ENCODE data around the gene KRTCAP2. TPM values are rescaled to one million over a fixed set of nuclear protein-coding genes. Genes with fewer than 3 reads are reported as not detected.

The KRTCAP2 gene
- total RNA-seq, 4 donors from 2014 or later = 102 to 167 (median 146) TPM

DNA sequence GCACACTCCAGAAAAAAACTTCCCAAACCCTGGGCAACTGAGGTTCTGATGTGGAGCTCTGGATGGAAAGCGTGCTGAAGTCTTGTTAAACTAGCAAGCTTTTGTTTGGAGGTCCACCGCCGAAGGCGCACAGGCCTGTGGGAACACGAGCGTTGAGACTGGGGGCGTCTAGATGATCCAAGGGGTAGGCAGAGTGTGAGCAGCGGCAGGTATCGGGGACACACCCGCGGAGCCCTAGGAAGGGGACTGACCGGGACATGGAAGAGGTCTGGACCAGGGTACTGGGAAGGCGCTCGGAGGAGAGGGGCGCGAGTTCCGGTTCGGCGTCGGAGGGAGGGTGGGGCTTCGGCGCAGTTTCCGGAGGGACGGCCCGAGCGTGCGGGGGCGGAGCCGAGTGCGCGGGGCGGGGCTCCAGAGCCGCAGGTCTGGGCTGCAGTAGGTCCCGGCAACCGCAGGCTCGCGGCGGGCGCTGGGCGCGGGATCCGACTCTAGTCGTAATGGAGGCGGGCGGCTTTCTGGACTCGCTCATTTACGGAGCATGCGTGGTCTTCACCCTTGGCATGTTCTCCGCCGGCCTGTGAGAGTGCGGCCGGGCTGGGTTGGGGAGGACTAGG lies 37.6 kb downstream of the KRTCAP2 start, which contains the start of gene SLC50A1:
Gene SLC50A1 (plus strand): TSS at position 438 of the 614 bp plus-strand sequence. CDS start 60 bp downstream, at position 498.
- Histone ChIP-seq H3K27ac (peak within 1 kb of the TSS; percentile 96 to 100 (median 98)), H3K4me3 (peak within 1 kb of the TSS; percentile 53 to 84 (median 69)), H3K4me1 (peaks cover 4 to 83% (median 25%) of the 10 kb centered on the region in 4 donors), H3K27me3 (no peaks in the 10 kb centered on the region), H3K9me3 (no peaks in the 10 kb centered on the region), H3K36me3 (peaks cover 0 to 41% (median 0%) of the 10 kb centered on the region in 3 donors)
- 0 to 1% methylated on average over 25 to 26 of the region's 52 CpGs for whole genome bisulfite sequencing, 2 donors
- DNase-seq (ENCODE audit: low spot score in 2 of 2) = peak; percentile 80 to 83
- TF ChIP-seq, protein P1, sequence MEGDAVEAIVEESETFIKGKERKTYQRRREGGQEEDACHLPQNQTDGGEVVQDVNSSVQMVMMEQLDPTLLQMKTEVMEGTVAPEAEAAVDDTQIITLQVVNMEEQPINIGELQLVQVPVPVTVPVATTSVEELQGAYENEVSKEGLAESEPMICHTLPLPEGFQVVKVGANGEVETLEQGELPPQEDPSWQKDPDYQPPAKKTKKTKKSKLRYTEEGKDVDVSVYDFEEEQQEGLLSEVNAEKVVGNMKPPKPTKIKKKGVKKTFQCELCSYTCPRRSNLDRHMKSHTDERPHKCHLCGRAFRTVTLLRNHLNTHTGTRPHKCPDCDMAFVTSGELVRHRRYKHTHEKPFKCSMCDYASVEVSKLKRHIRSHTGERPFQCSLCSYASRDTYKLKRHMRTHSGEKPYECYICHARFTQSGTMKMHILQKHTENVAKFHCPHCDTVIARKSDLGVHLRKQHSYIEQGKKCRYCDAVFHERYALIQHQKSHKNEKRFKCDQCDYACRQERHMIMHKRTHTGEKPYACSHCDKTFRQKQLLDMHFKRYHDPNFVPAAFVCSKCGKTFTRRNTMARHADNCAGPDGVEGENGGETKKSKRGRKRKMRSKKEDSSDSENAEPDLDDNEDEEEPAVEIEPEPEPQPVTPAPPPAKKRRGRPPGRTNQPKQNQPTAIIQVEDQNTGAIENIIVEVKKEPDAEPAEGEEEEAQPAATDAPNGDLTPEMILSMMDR (IDR thresholded peaks at IDR 0.05) = peak; percentile 13 to 85 (median 33)
- TF ChIP-seq EP300 (IDR thresholded peaks at IDR 0.05) (peak; percentile 70 to 94), POLR2A (IDR thresholded peaks at IDR 0.05) (peak; percentile 87 to 94)

DNA sequence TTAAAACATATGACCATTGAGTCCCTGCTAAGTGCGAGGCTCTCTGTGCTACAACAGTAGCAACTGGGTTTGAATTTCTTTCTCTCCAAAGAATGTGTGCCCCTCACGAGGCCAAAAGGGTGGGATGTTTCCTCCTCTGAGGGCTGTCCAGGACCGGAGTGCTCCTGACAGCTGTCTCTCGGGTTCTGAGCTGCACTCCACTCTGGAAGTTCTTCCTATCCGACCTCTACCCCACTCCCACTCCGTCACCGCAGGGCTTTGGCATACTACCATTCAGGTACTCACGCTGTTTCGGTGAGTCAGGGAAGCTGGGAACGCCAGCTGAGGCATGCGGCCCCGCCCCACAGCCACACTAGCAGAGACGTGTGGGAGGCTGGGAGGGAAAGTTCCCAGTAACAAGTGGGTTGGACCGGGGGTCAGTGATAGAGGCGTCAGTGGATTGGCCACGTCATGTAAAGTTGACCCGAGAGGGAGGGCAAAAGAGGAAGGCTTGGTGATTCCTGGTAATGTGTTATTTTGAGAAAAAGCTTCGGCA lies 38.2 kb downstream of the KRTCAP2 start:
- peak; percentile 67 to 79 for DNase-seq (ENCODE audit: low spot score in 2 of 2)
- H3K4me3 ChIP-seq = peak overlapping the region; percentile 53 to 84 (median 69)
- H3K36me3 ChIP-seq = peaks cover 0 to 41% (median 0%) of the 10 kb centered on the region in 3 donors
- TF ChIP-seq POLR2A (IDR thresholded peaks at IDR 0.05) = peak in 1 of 2 donors; percentile 6
- TF ChIP-seq, protein P1 (IDR thresholded peaks at IDR 0.05) = no peak
- peak; percentile 4 to 35 for TF ChIP-seq EP300 (IDR thresholded peaks at IDR 0.05)
- no peaks in the 10 kb centered on the region for H3K9me3 ChIP-seq
- peaks cover 4 to 88% (median 27%) of the 10 kb centered on the region in 4 donors for H3K4me1 ChIP-seq
- H3K27me3 ChIP-seq = no peaks in the 10 kb centered on the region
- peak overlapping the region; percentile 96 to 100 (median 98) for H3K27ac ChIP-seq
- WGBS, 2 donors = 1 to 4% methylated on average over 18 of the region's 18 CpGs

DNA sequence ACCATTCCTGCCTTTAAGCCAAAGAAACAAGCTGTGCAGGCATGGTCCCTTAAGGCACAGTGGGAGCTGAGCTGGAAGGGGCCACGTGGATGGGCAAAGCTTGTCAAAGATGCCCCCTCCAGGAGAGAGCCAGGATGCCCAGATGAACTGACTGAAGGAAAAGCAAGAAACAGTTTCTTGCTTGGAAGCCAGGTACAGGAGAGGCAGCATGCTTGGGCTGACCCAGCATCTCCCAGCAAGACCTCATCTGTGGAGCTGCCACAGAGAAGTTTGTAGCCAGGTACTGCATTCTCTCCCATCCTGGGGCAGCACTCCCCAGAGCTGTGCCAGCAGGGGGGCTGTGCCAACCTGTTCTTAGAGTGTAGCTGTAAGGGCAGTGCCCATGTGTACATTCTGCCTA lies 38.8 kb downstream of the KRTCAP2 start:
- no peaks in the 10 kb centered on the region for H3K9me3 ChIP-seq
- no peak for DNase-seq (ENCODE audit: low spot score in 2 of 2)
- 50 to 68% methylated on average over 1 of the region's 1 CpG for WGBS, 2 donors
- H3K36me3 ChIP-seq = peaks cover 0 to 41% (median 0%) of the 10 kb centered on the region in 3 donors
- H3K27me3 ChIP-seq = no peaks in the 10 kb centered on the region
- TF ChIP-seq POLR2A (IDR thresholded peaks at IDR 0.05) (no peak), EP300 (IDR thresholded peaks at IDR 0.05) (no peak)
- TF ChIP-seq, protein P1 (IDR thresholded peaks at IDR 0.05) = no peak
- H3K4me3 ChIP-seq = peak overlapping the region in 1 of 4 donors; percentile 84
- peaks cover 4 to 88% (median 26%) of the 10 kb centered on the region in 4 donors for H3K4me1 ChIP-seq
- H3K27ac ChIP-seq = peak overlapping the region; percentile 96 to 100 (median 98)

DNA sequence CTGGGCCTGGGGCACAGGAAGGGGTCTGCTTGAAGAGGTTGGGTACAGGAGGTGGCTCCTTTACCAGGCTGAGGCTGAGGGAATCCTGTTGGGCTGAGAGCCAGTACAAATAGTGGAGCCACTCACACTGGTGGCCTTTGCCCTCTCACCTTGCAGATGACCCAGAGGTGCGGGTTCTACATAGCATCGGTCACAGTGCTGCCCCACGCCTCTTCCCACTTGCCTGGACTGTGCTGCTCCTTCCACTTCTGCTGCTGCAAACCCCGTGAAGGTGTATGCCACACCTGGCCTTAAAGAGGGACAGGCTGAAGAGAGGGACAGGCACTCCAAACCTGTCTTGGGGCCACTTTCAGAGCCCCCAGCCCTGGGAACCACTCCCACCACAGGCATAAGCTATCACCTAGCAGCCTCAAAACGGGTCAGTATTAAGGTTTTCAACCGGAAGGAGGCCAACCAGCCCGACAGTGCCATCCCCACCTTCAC lies 39.3 kb downstream of the KRTCAP2 start:
- Histone ChIP-seq H3K27me3 (no peaks in the 10 kb centered on the region), H3K27ac (peak overlapping the region; percentile 96 to 100 (median 98)), H3K9me3 (no peaks in the 10 kb centered on the region), H3K4me3 (no peak overlapping the region), H3K36me3 (peaks cover 0 to 41% (median 0%) of the 10 kb centered on the region in 3 donors), H3K4me1 (peaks cover 4 to 88% (median 24%) of the 10 kb centered on the region in 4 donors)
- no peak for DNase-seq (ENCODE audit: low spot score in 2 of 2)
- TF ChIP-seq POLR2A (IDR thresholded peaks at IDR 0.05) (no peak), EP300 (IDR thresholded peaks at IDR 0.05) (no peak)
- TF ChIP-seq, protein P1 (IDR thresholded peaks at IDR 0.05) = no peak
- 71 to 84% methylated on average over 7 of the region's 7 CpGs for WGBS, 2 donors

DNA sequence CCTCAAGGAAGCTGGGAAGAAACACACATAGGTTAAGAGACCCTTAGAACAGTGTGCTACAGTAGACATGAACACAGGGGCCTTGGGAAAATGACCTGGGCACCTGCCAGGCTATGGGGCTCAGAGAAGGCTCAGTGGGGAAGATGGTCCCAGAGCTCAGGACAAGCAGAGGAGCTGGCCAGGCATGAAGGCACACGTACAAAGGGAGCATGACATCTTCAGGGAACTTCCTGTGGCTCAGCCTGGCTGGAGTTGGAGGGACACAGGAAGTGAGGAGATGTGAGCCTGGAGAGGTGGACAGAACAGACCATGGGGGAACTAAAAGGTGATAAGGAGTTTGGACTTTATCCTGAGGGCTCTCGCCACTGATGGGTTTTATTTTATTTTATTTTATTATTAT lies 41.2 kb downstream of the KRTCAP2 start:
- no peak for DNase-seq (ENCODE audit: low spot score in 2 of 2)
- Histone ChIP-seq H3K27ac (peak overlapping the region in 2 of 4 donors; percentile 86 to 99), H3K4me3 (no peak overlapping the region), H3K4me1 (peaks cover 4 to 86% (median 21%) of the 10 kb centered on the region in 4 donors), H3K9me3 (no peaks in the 10 kb centered on the region), H3K27me3 (no peaks in the 10 kb centered on the region), H3K36me3 (peaks cover 0 to 37% (median 0%) of the 10 kb centered on the region in 3 donors)
- WGBS, 2 donors = 55 to 61% methylated on average over 2 of the region's 2 CpGs
- TF ChIP-seq POLR2A (IDR thresholded peaks at IDR 0.05) (no peak), EP300 (IDR thresholded peaks at IDR 0.05) (no peak)
- TF ChIP-seq, protein P1 (IDR thresholded peaks at IDR 0.05) = no peak
